ENCODE data around the gene CHSY1. TPM values are rescaled to one million over a fixed set of nuclear protein-coding genes. Genes with fewer than 3 reads are reported as not detected.

The CHSY1 gene
- polyA plus RNA-seq, 2 of the 4 experiments (the other 2 are of a cell fraction) = 16.0 to 28.1 TPM

DNA sequence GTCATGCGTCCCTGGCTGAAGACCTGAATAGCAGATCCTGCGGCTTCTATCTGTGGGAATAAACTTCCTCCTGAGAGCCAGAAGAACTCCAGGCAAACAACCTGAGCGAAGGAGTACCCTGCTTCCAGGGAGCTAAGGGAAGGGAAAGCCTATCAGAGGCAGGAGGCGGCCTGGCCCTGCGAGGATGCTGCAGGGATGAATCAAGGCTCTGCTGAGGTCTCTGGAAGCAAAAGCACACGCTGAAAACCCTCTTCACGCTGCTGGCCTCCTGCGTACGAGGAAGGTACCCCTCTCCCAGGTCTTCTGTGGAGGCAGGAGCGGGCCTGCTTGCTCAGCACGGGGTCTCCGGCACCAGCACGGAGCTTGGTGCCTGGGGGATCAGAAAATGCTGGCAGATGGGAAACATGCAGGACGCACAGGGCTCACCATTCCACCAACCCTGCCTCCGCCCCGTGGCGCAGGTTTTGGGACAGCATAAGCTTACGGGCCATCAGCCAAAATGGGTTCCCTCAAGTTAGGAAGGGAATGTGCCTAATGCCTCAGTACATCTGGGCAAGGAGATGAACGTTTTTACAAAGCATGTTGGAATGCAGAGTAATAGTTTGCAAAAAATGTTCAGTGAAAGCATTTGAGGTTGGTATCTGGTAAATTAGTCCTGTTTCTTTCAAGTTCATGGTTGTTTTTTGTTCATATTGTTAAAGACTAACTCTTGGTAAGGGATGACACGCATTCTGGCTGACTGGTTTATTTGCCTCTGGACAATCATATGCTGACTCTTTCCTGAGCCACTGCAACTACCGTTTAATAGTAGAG is 72.3 kb downstream of the CHSY1 start:
- no peak for ATAC-seq
- no peak overlapping the region for H3K4me2 ChIP-seq
- no peak overlapping the region for H3K4me3 ChIP-seq
- H3K27ac ChIP-seq = no peak overlapping the region
- peaks cover 3% of the 10 kb centered on the region; the same call in 2 of the 3 replicates for H3K4me1 ChIP-seq
- TF ChIP-seq RCOR1 (IDR thresholded peaks at IDR 0.05; ENCODE audit: low read depth, low read length) = no peak
- no peak for TF ChIP-seq SREBF2 (IDR thresholded peaks at IDR 0.05)
- no peak for TF ChIP-seq EHF (CRISPR knock-in tag; IDR thresholded peaks at IDR 0.05)
- TF ChIP-seq REST (IDR thresholded peaks at IDR 0.05) = no peak
- no peak for TF ChIP-seq MAFK (IDR thresholded peaks at IDR 0.05; ENCODE audit: partially characterized antibody)
- TF ChIP-seq NPAS2 (CRISPR knock-in tag; IDR thresholded peaks at IDR 0.05; ENCODE audit: borderline replicate concordance) = no peak
- TF ChIP-seq ZFP36 (IDR thresholded peaks at IDR 0.05; ENCODE audit: borderline replicate concordance, partially characterized antibody) = no peak
- TF ChIP-seq EHMT2 (IDR thresholded peaks at IDR 0.05; ENCODE audit: low read depth) = no peak
- TF ChIP-seq HOXB5 (CRISPR knock-in tag; IDR thresholded peaks at IDR 0.05) = no peak
- no peak for TF ChIP-seq KDM5A (IDR thresholded peaks at IDR 0.05)
- TF ChIP-seq FOSL2 (IDR thresholded peaks at IDR 0.05) = no peak
- TF ChIP-seq FOSL2 (CRISPR knock-in tag; IDR thresholded peaks at IDR 0.05) = no peak
- no peak for TF ChIP-seq CTCF (IDR thresholded peaks at IDR 0.05)
- no peak for TF ChIP-seq SMC3 (IDR thresholded peaks at IDR 0.05)
- no peak for DNase-seq (ENCODE audit: low read depth in 1 of 2, low spot score in 1 of 2)
- ChIA-PET CTCF (interaction anchor here (1.0 to 1.5 kb wide), 3 partner anchors 13 to 33 kb away, joined by 3 read pairs; no protein-coding TSS in a partner anchor), POLR2A (no interaction called here)
- FAIRE-seq = no peak
- WGBS (ENCODE audit: missing lambda C conversion rate) = 87% methylated on average over 21 of the region's 21 CpGs
- no peaks in the 10 kb centered on the region for H3K9me3 ChIP-seq

- DNase-seq (ENCODE audit: low read depth in 1 of 2, low spot score in 1 of 2) = no peak
- 94% methylated on average over 4 of the region's 4 CpGs for WGBS (ENCODE audit: missing lambda C conversion rate)
- TF ChIP-seq, protein P1, sequence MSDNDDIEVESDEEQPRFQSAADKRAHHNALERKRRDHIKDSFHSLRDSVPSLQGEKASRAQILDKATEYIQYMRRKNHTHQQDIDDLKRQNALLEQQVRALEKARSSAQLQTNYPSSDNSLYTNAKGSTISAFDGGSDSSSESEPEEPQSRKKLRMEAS (IDR thresholded peaks at IDR 0.05) = no peak
- TF ChIP-seq NPAS2 (CRISPR knock-in tag; IDR thresholded peaks at IDR 0.05; ENCODE audit: borderline replicate concordance) (no peak), EHMT2 (IDR thresholded peaks at IDR 0.05; ENCODE audit: low read depth) (no peak), ESRRA (IDR thresholded peaks at IDR 0.05; ENCODE audit: borderline replicate concordance, low read length) (no peak), MAZ (IDR thresholded peaks at IDR 0.05; ENCODE audit: borderline replicate concordance, low read depth, low read length) (no peak), ELK1 (IDR thresholded peaks at IDR 0.05; ENCODE audit: low read depth, low read length) (no peak), CEBPB (IDR thresholded peaks at IDR 0.05) (no peak), NR3C1 (IDR thresholded peaks at IDR 0.05) (no peak), RNF2 (IDR thresholded peaks at IDR 0.05; ENCODE audit: borderline replicate concordance, low read depth) (no peak), RCOR1 (IDR thresholded peaks at IDR 0.05; ENCODE audit: low read depth, low read length) (no peak), HOXA7 (CRISPR knock-in tag; IDR thresholded peaks at IDR 0.05) (no peak), POLR2A (IDR thresholded peaks at IDR 0.05; ENCODE audit: low read length) (no peak), HDAC2 (IDR thresholded peaks at IDR 0.05) (no peak), HEYL (CRISPR knock-in tag; IDR thresholded peaks at IDR 0.05) (no peak), SREBF2 (IDR thresholded peaks at IDR 0.05) (no peak), TFCP2L1 (CRISPR knock-in tag; IDR thresholded peaks at IDR 0.05) (no peak), GATA3 (IDR thresholded peaks at IDR 0.05; ENCODE audit: borderline replicate concordance) (no peak), ZNF302 (CRISPR knock-in tag; IDR thresholded peaks at IDR 0.05) (no peak), PHF8 (IDR thresholded peaks at IDR 0.05; ENCODE audit: borderline replicate concordance, low read depth) (no peak)
- H3K4me1 ChIP-seq = peaks cover 3% of the 10 kb centered on the region; the same call in 2 of the 3 replicates
- no peak for ATAC-seq
- H3K4me3 ChIP-seq = no peak overlapping the region
- no peaks in the 10 kb centered on the region for H3K9me3 ChIP-seq
- CTCF ChIA-PET = interaction anchor here (1.0 to 1.5 kb wide), 2 partner anchors 14 to 34 kb away, joined by 3 read pairs; no protein-coding TSS in a partner anchor
- POLR2A ChIA-PET = no interaction called here
- no peak for FAIRE-seq
- no peak overlapping the region for H3K27ac ChIP-seq
- H3K4me2 ChIP-seq = no peak overlapping the region
Measured at GRCh38 chr15:101178931-101179330, 72.9 kb downstream of the CHSY1 start.

Data from A549 (cell line).